ENCODE data around the gene MCMBP.

MCMBP gene

DNA sequence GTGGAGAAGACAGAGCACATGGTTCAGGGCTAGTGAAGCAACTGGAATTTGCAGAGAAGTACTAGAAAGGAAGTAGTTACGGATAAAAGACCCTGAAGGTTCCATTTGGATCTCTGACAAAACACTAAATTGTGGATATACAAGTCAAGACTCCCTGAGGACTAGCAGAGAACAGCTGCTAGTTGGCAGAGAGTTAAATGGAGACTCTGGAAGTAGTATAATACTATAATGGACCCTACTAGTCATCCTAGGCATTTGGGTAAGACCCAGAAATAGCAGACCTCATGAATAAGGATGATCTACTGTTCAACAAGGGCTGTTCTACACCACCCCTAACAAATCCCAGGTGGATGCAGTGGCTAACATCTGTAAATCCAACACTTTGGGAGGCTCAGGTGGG is 19.1 kb downstream of the MCMBP start (continued):
- no peak for TF ChIP-seq ZNF280C (tag by site-specific recombination; IDR thresholded peaks at IDR 0.05)
- TF ChIP-seq GFI1B (tag by site-specific recombination; IDR thresholded peaks at IDR 0.05), result no peak
- no peak for TF ChIP-seq ZNF37A (tag by site-specific recombination; IDR thresholded peaks at IDR 0.05)
- TF ChIP-seq ZNF214 (tag by site-specific recombination; IDR thresholded peaks at IDR 0.05; ENCODE audit: borderline replicate concordance), result no peak
- TF ChIP-seq ZNF704 (tag by site-specific recombination; IDR thresholded peaks at IDR 0.05), result no peak
- no peak for TF ChIP-seq ZFP3 (tag by site-specific recombination; IDR thresholded peaks at IDR 0.05; ENCODE audit: low read depth)

- Histone ChIP-seq H3K4me3 (ENCODE audit: low read depth, low read length) (no peak overlapping the region), H3K36me3 (ENCODE audit: control insufficient read depth in 2 of 2, insufficient read depth in 1 of 2, low read length in 2 of 2) (peaks cover 62 to 85% of the 10 kb centered on the region in 2 experiments), H3K27ac (ENCODE audit: extremely low read depth, low read depth, low read length) (no peak overlapping the region), H3K4me1 (ENCODE audit: control insufficient read depth, insufficient read depth, low read length) (no peaks in the 10 kb centered on the region), H3K9me3 (ENCODE audit: control insufficient read depth, insufficient read depth, low read depth, low read length) (no peaks in the 10 kb centered on the region)
- TF ChIP-seq KLF9 (tag by site-specific recombination; IDR thresholded peaks at IDR 0.05; ENCODE audit: low read depth) (no peak), ZNF2 (tag by site-specific recombination; IDR thresholded peaks at IDR 0.05) (no peak), ZNF777 (tag by site-specific recombination; IDR thresholded peaks at IDR 0.05; ENCODE audit: borderline replicate concordance) (no peak), YY1 (tag by site-specific recombination; IDR thresholded peaks at IDR 0.05) (no peak), ZFHX2 (tag by site-specific recombination; conservative IDR thresholded peaks at IDR 0.05) (no peak), TRIM28 (IDR thresholded peaks at IDR 0.05; ENCODE audit: borderline replicate concordance, low read length) (no peak), PATZ1 (tag by site-specific recombination; IDR thresholded peaks at IDR 0.05) (no peak), ZNF155 (tag by site-specific recombination; IDR thresholded peaks at IDR 0.05) (no peak), ZNF18 (tag by site-specific recombination; IDR thresholded peaks at IDR 0.05) (no peak), ZNF132 (tag by site-specific recombination; IDR thresholded peaks at IDR 0.05; ENCODE audit: borderline replicate concordance) (no peak), IKZF3 (tag by site-specific recombination; IDR thresholded peaks at IDR 0.05) (no peak), ZNF362 (tag by site-specific recombination; IDR thresholded peaks at IDR 0.05) (no peak), ZBTB17 (tag by site-specific recombination; IDR thresholded peaks at IDR 0.05) (no peak), ZSCAN16 (tag by site-specific recombination; IDR thresholded peaks at IDR 0.05) (no peak), ZNF274 (IDR thresholded peaks at IDR 0.05; ENCODE audit: low read length) (no peak), ZNF274 (tag by site-specific recombination; IDR thresholded peaks at IDR 0.05; ENCODE audit: borderline replicate concordance) (no peak), GLIS2 (tag by site-specific recombination; IDR thresholded peaks at IDR 0.05) (no peak), ZFP3 (tag by site-specific recombination; IDR thresholded peaks at IDR 0.05; ENCODE audit: low read depth) (no peak), ZBTB7A (tag by site-specific recombination; IDR thresholded peaks at IDR 0.05; ENCODE audit: low read depth) (no peak), OVOL3 (tag by site-specific recombination; IDR thresholded peaks at IDR 0.05) (no peak)
- TF ChIP-seq, protein P1, sequence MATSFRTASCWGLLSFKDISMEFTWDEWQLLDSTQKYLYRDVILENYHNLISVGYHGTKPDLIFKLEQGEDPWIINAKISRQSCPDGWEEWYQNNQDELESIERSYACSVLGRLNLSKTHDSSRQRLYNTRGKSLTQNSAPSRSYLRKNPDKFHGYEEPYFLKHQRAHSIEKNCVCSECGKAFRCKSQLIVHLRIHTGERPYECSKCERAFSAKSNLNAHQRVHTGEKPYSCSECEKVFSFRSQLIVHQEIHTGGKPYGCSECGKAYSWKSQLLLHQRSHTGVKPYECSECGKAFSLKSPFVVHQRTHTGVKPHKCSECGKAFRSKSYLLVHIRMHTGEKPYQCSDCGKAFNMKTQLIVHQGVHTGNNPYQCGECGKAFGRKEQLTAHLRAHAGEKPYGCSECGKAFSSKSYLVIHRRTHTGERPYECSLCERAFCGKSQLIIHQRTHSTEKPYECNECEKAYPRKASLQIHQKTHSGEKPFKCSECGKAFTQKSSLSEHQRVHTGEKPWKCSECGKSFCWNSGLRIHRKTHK (tag by site-specific recombination; IDR thresholded peaks at IDR 0.05), result no peak
- POLR2A ChIA-PET, result no interaction called here
- CTCF ChIA-PET, result interaction anchor here (3.1 kb wide), 1 partner anchor 102 kb away, joined by 11 read pairs; no protein-coding TSS in a partner anchor
These were observed 19.8 kb downstream of the MCMBP start for GRCh38 chr10:119852822-119853221.

Measured in HEK293 (cell line).